RCC 7860 (cell line): Measurements from ENCODE around the gene PPFIBP2.

Source experiments
- DNase-seq: peaks from one replicate; pipeline ENCODE4 v3.0.0-alpha.2; 2015; ENCODE audit warnings: low spot score
- FAIRE-seq: peaks from 2 replicates; lab custom pipeline; 2012; peaks lifted over from hg19 to GRCh38; lab: Jason Lieb, UNC

Gene PPFIBP2

GRCh38 chr11:7683571-7683970, 169.8 kb downstream of the PPFIBP2 start:
- DNase-seq (no peak), FAIRE-seq (no peak)

GRCh38 chr11:7686761-7687160, 173.0 kb downstream of the PPFIBP2 start:
- no peak for DNase-seq
- no peak for FAIRE-seq

- no peak for DNase-seq
- FAIRE-seq, result no peak
These were observed 173.6 kb downstream of the PPFIBP2 start for GRCh38 chr11:7687386-7687785.

GRCh38 chr11:7688238-7688826, 174.5 kb downstream of the PPFIBP2 start:
- no peak for DNase-seq
- no peak for FAIRE-seq

- DNase-seq (no peak), FAIRE-seq (no peak)
These were observed 175.4 kb downstream of the PPFIBP2 start for GRCh38 chr11:7689239-7689638.

- no peak for DNase-seq
- no peak for FAIRE-seq
These were observed 176.8 kb downstream of the PPFIBP2 start for GRCh38 chr11:7690648-7691047.

GRCh38 chr11:7691759-7692350, 178.1 kb downstream of the PPFIBP2 start:
- FAIRE-seq, result no peak
- no peak for DNase-seq

- DNase-seq, result no peak
- no peak for FAIRE-seq
These were observed 178.6 kb downstream of the PPFIBP2 start for GRCh38 chr11:7692426-7692825.

- FAIRE-seq (no peak), DNase-seq (no peak)
These were observed 180.4 kb downstream of the PPFIBP2 start for GRCh38 chr11:7694235-7694634.

GRCh38 chr11:7696424-7696823, 182.6 kb downstream of the PPFIBP2 start:
- DNase-seq (no peak), FAIRE-seq (no peak)
